H1 (cell line): ENCODE measurements around the gene XYLB. TPM values are rescaled to one million over a fixed set of nuclear protein-coding genes. Genes with fewer than 3 reads are reported as not detected.

ENCODE experiments used
- CTCF ChIA-PET: fragments of 300-600 bp; sonication (Branson Sonifier 250); formaldehyde crosslinking; loops from one replicate; lab custom pipeline; 2021; ENCODE audit not compliant: partially characterized antibody; lab: Charles Lee
- POLR2A ChIA-PET: fragments of 300-600 bp; sonication (Branson Sonifier 250); formaldehyde crosslinking; loops from one replicate; lab custom pipeline; 2021; ENCODE audit warnings: inconsistent platforms; ENCODE audit not compliant: partially characterized antibody; lab: Charles Lee
- DNase-seq, 2 experiments: peaks; one replicate each; pipeline versions ENCODE4 v3.0.0 to v3.0.0-alpha.2; 2010 to 2022; ENCODE audit warnings: low spot score in 2 of 2, low read depth in 1 of 2, mixed read lengths in 1 of 2
- FAIRE-seq: peaks from 2 replicates; lab custom pipeline; 2011; peaks lifted over from hg19 to GRCh38; lab: Jason Lieb, UNC
- H2AFZ ChIP-seq: 2 replicates; pipeline ENCODE4 v1.8.1; 2012; ENCODE audit warnings: low read length, inconsistent platforms
- H2AK5ac ChIP-seq: 2 replicates; pipeline ENCODE4 v1.6.1; 2013; ENCODE audit warnings: low read depth, low read length
- H2BK120ac ChIP-seq: replicated peaks from 2 replicates; pipeline ENCODE3; 2013; ENCODE audit warnings: low read depth, low read length, inconsistent platforms
- H2BK12ac ChIP-seq: 2 replicates; pipeline ENCODE4 v1.6.1; 2013; ENCODE audit warnings: low read depth, low read length
- H2BK15ac ChIP-seq: 2 replicates; pipeline ENCODE4 v1.6.1; 2013; ENCODE audit warnings: low read length
- H2BK20ac ChIP-seq: 2 replicates; pipeline ENCODE4 v1.6.1; 2013; ENCODE audit warnings: low read length
- H2BK5ac ChIP-seq: 2 replicates; pipeline ENCODE4 v1.6.1; 2013; ENCODE audit warnings: low read depth, low read length
- H3K14ac ChIP-seq: 2 replicates; pipeline ENCODE4 v1.6.1; 2013; ENCODE audit warnings: inconsistent platforms; ENCODE audit not compliant: insufficient read length
- H3K18ac ChIP-seq: 2 replicates; pipeline ENCODE4 v1.6.1; 2013; ENCODE audit warnings: low read length; ENCODE audit errors: extremely low read depth
- H3K23ac ChIP-seq: 2 replicates; pipeline ENCODE4 v1.6.1; 2013; ENCODE audit warnings: inconsistent platforms; ENCODE audit not compliant: insufficient read length
- H3K23me2 ChIP-seq: 2 replicates; pipeline ENCODE4 v1.6.1; 2013; ENCODE audit warnings: low read depth, low read length
- H3K27ac ChIP-seq: 2 replicates; pipeline ENCODE4 v1.6.1; 2011; ENCODE audit warnings: low read depth, low read length, inconsistent platforms
- H3K27me3 ChIP-seq, 4 experiments: replicated peaks in 1 of 4; 1 replicate in 1 of 4; 2 replicates in 3 of 4; pipeline versions ENCODE4 v1.6.1 to v1.8.1; 2011 to 2013; ENCODE audit warnings: low read length in 3 of 4, mild to moderate bottlenecking in 3 of 4, inconsistent platforms in 2 of 4, mixed read lengths in 2 of 4, moderate library complexity in 1 of 4; ENCODE audit not compliant: control insufficient read depth in 3 of 4, insufficient read depth in 3 of 4; ENCODE audit errors: extremely low read depth in 1 of 4
- H3K36me3 ChIP-seq, 4 experiments: 2 replicates each; pipeline versions ENCODE4 v1.6.1 to v1.8.1; 2011 to 2013; ENCODE audit warnings: mild to moderate bottlenecking in 4 of 4, low read length in 3 of 4, moderate library complexity in 2 of 4, control low read depth in 1 of 4, inconsistent platforms in 1 of 4; ENCODE audit not compliant: insufficient read depth in 4 of 4, control insufficient read depth in 2 of 4
- H3K4ac ChIP-seq: replicated peaks from 2 replicates; pipeline ENCODE3; 2013; ENCODE audit warnings: low read length, low read depth, mixed read lengths, inconsistent platforms; ENCODE audit not compliant: insufficient read length
- H3K4me1 ChIP-seq, 4 experiments: replicated peaks in 1 of 4; 1 replicate in 1 of 4; 2 replicates in 3 of 4; pipeline versions ENCODE4 v1.6.1 to v1.8.1; 2011 to 2013; ENCODE audit warnings: low read length in 3 of 4, inconsistent platforms in 2 of 4, mixed read lengths in 1 of 4; ENCODE audit not compliant: insufficient read depth in 4 of 4, control insufficient read depth in 3 of 4
- H3K4me2 ChIP-seq, 2 experiments: 2 replicates each; pipeline versions ENCODE4 v1.6.1 to v1.8.1; 2011 to 2013; ENCODE audit warnings: low read depth in 2 of 2, low read length in 2 of 2, control low read depth in 1 of 2, inconsistent platforms in 1 of 2, mild to moderate bottlenecking in 1 of 2; ENCODE audit not compliant: insufficient read depth in 1 of 2
- H3K4me3 ChIP-seq, 4 experiments: fragments of 200-600, 300-600 bp in 1 of 4; sonication (generic), shearing (Covaris generic), sonication (Bioruptor Twin) in 1 of 4; 2 replicates each; pipeline versions ENCODE4 v1.5.1 to v1.8.1; 2011 to 2016; ENCODE audit warnings: low read length in 4 of 4, low read depth in 3 of 4, control low read depth in 2 of 4, inconsistent platforms in 2 of 4, mild to moderate bottlenecking in 2 of 4, mixed read lengths in 1 of 4, moderate library complexity in 1 of 4; ENCODE audit not compliant: insufficient read depth in 2 of 4; ENCODE audit errors: extremely low read depth in 1 of 4
- H3K56ac ChIP-seq: replicated peaks from 2 replicates; pipeline ENCODE3; 2013; ENCODE audit warnings: low read depth, mild to moderate bottlenecking, mixed read lengths, low read length, inconsistent platforms; ENCODE audit not compliant: insufficient read length
- H3K79me1 ChIP-seq: 2 replicates; pipeline ENCODE4 v1.6.1; 2013; ENCODE audit warnings: low read depth, low read length, control low read depth
- H3K79me2 ChIP-seq, 2 experiments: 2 replicates each; pipeline versions ENCODE4 v1.6.1 to v1.8.1; 2012 to 2013; ENCODE audit warnings: low read length in 2 of 2, mild to moderate bottlenecking in 2 of 2, inconsistent platforms in 1 of 2; ENCODE audit not compliant: insufficient read depth in 2 of 2, control insufficient read depth in 1 of 2
- H3K9ac ChIP-seq, 4 experiments: replicated peaks in 1 of 4; 1 replicate in 1 of 4; 2 replicates in 3 of 4; pipeline versions ENCODE4 v1.6.1 to v1.8.1; 2011 to 2013; ENCODE audit warnings: low read depth in 3 of 4, low read length in 3 of 4, control low read depth in 2 of 4, mild to moderate bottlenecking in 2 of 4, moderate library complexity in 2 of 4, inconsistent platforms in 1 of 4; ENCODE audit errors: extremely low read depth in 1 of 4
- H3K9me3 ChIP-seq, 2 experiments: 2 replicates each; pipeline versions ENCODE4 v1.6.1 to v1.8.1; 2012 to 2013; ENCODE audit warnings: mild to moderate bottlenecking in 2 of 2, moderate library complexity in 2 of 2, control low read depth in 1 of 2, inconsistent platforms in 1 of 2, low read depth in 1 of 2, low read length in 1 of 2, mixed read lengths in 1 of 2; ENCODE audit not compliant: insufficient read depth in 2 of 2
- H4K20me1 ChIP-seq, 2 experiments: replicated peaks in 1 of 2; 2 replicates each; pipeline versions ENCODE3 to v1.8.1; 2011 to 2013; ENCODE audit warnings: inconsistent platforms in 2 of 2, low read length in 2 of 2, mild to moderate bottlenecking in 1 of 2; ENCODE audit not compliant: insufficient read depth in 2 of 2, control insufficient read depth in 1 of 2
- H4K5ac ChIP-seq: 2 replicates; pipeline ENCODE4 v1.6.1; 2013; ENCODE audit warnings: low read length, low read depth, mixed read lengths, inconsistent platforms; ENCODE audit not compliant: insufficient read length
- H4K8ac ChIP-seq: 2 replicates; pipeline ENCODE4 v1.8.0; 2013; ENCODE audit warnings: mild to moderate bottlenecking, moderate library complexity, low read length, inconsistent platforms; ENCODE audit not compliant: insufficient read depth; ENCODE audit errors: extremely low read depth
- H4K91ac ChIP-seq: replicated peaks from 2 replicates; pipeline ENCODE3; 2013; ENCODE audit warnings: low read length, mixed read lengths, inconsistent platforms; ENCODE audit not compliant: insufficient read length
- CEBPB ChIP-seq: IDR thresholded peaks from 2 replicates; pipeline ENCODE4 v1.6.1; 2012; ENCODE audit warnings: low read depth, low read length
- POLR2A ChIP-seq, 2 experiments: IDR thresholded peaks; 1 replicate in 1 of 2; 2 replicates in 1 of 2; pipeline ENCODE4 v1.6.1; 2011; ENCODE audit warnings: low read depth in 2 of 2, low read length in 2 of 2, mild to moderate bottlenecking in 2 of 2; ENCODE audit errors: control extremely low read depth in 1 of 2
- WGBS, 2 experiments: shearing (Covaris generic) in 1 of 2; methylation state at CpG; one replicate each; pipeline versions ENCODE4 v1.1.6 to v1.1.7; 2013 to 2015; ENCODE audit warnings: low lambda C conversion rate in 2 of 2, mixed read lengths in 2 of 2, inconsistent platforms in 1 of 2, low coverage in 1 of 2, missing lambda C conversion rate in 1 of 2; ENCODE audit not compliant: insufficient replicate concordance in 2 of 2, insufficient coverage in 1 of 2, insufficient read length in 1 of 2; ENCODE audit errors: extremely low coverage in 1 of 2, missing lambda C conversion rate in 1 of 2; 5-methylcytosine and 5-hydroxymethylcytosine counted together
- polyA plus RNA-seq, 7 experiments: library from polyadenylated mRNA; depleted of rRNA in 3 of 7; stranded (reverse) in 5 of 7; unstranded in 2 of 7; fragments of >200 nt in 5 of 7; fragments of 200-250 nt in 2 of 7; gene quantifications; 1 replicate in 5 of 7; 2 replicates in 1 of 7; 4 replicates in 1 of 7; pipeline versions ENCODE4 v1.2.1 to v1.2.3, GENCODE V29; 2011 to 2013; ENCODE audit warnings: missing spikeins in 2 of 7, mixed read lengths in 2 of 7
- total RNA-seq: library from RNA; stranded (reverse); fragmentation: NEBNext Ultra II Directional; extraction: Animal tissue kit (Norgen Biotek cat#: 25700); gene quantifications from 2 replicates; pipeline ENCODE4 v1.2.1, GENCODE V29; 2021
- TF ChIP-seq, protein P1 (sequence below), 3 experiments: IDR thresholded peaks; 1 replicate in 2 of 3; 2 replicates in 1 of 3; pipeline versions ENCODE4 v1.5.1 to v1.6.1; 2011; ENCODE audit warnings: low read length in 3 of 3, mild to moderate bottlenecking in 3 of 3, inconsistent platforms in 2 of 3, low read depth in 1 of 3, moderate library complexity in 1 of 3; ENCODE audit not compliant: insufficient read depth in 1 of 3; ENCODE audit errors: control extremely low read depth in 1 of 3

XYLB gene
- total and polyA plus RNA-seq, 2 of the 8 experiments (the other 6 are each of a cell fraction or from before 2014, with no cell fraction given) = 1.7 to 5.5 TPM

DNA sequence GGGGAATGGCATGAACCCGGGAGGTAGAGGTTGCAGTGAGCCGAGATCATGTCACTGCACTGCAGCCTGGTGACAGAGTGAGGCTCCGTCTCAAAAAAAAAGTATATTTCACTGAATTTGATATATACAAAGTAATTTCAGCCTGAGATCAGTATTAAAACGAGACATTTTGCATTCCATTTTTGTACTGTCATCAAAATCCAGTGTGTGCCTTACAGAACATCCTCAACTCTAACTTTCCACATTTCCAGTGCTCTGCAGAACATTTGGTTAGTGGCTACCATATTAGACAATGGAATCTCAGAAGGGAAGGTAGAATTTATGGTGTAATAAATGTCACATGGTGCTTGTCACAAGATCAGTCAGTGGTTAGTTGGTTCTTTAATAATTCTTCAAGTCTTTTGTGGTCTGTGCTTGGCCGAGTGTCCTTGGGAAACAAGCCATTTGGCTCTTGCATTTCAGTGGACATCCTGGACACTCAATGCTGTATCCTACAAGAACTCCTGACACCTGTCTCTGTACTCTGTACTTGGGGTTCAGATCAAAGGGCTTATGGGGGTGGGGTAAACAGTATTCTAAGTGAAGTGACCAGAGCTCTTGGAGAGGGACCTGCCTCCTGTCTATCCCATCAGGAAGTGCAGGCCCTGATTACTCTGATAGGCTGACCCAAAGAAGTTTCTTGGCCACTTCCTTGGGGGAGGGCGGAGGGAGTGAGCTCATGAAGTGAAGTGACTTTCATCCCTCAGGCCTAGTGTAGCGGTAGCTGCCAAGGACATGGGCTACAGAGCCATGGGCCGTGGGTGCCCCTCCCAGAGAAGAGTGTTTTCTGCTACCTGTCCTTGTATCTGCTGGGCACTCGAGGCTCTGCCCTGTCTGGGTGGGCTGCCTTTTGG, 110.8 kb downstream of the XYLB start:
- Histone ChIP-seq H3K4ac (no peak overlapping the region), H2BK120ac (no peak overlapping the region), H2BK12ac (no peak overlapping the region), H2BK20ac (no peak overlapping the region), H4K8ac (no peak overlapping the region), H3K27ac (no peak overlapping the region), H3K79me1 (peaks cover 29% of the 10 kb centered on the region), H3K4me1 (peaks cover 10 to 24% (median 16%) of the 10 kb centered on the region in 4 experiments), H3K9ac (no peak overlapping the region), H3K9me3 (no peaks in the 10 kb centered on the region), H3K79me2 (peaks cover 62 to 81% of the 10 kb centered on the region in 2 experiments), H2AK5ac (no peak overlapping the region), H3K36me3 (no peaks in the 10 kb centered on the region; a peak in 1 of 8 replicates), H3K56ac (no peak overlapping the region), H3K27me3 (no peaks in the 10 kb centered on the region), H4K91ac (no peak overlapping the region), H3K4me2 (no peak overlapping the region; a peak in 1 of 4 replicates), H4K20me1 (peaks cover 33 to 46% of the 10 kb centered on the region in 2 experiments), H3K18ac (no peak overlapping the region), H2BK15ac (no peak overlapping the region), H3K14ac (no peak overlapping the region), H2AFZ (no peak overlapping the region), H3K4me3 (no peak overlapping the region), H4K5ac (no peak overlapping the region), H2BK5ac (no peak overlapping the region), H3K23me2 (peaks cover 20% of the 10 kb centered on the region), H3K23ac (no peak overlapping the region)
- 94% methylated on average over 9 of the region's 9 CpGs; no CpG with 5 or more reads in 1 of the 2 experiments for WGBS, 2 experiments
- CTCF ChIA-PET = interaction anchor here (0.5 to 2.6 kb wide), 9 partner anchors 9 to 213 kb away, joined by 3 to 12 read pairs (median 3); partner anchors contain the start of gene XYLB
- FAIRE-seq = no peak
- no peak for DNase-seq
- TF ChIP-seq, protein P1, sequence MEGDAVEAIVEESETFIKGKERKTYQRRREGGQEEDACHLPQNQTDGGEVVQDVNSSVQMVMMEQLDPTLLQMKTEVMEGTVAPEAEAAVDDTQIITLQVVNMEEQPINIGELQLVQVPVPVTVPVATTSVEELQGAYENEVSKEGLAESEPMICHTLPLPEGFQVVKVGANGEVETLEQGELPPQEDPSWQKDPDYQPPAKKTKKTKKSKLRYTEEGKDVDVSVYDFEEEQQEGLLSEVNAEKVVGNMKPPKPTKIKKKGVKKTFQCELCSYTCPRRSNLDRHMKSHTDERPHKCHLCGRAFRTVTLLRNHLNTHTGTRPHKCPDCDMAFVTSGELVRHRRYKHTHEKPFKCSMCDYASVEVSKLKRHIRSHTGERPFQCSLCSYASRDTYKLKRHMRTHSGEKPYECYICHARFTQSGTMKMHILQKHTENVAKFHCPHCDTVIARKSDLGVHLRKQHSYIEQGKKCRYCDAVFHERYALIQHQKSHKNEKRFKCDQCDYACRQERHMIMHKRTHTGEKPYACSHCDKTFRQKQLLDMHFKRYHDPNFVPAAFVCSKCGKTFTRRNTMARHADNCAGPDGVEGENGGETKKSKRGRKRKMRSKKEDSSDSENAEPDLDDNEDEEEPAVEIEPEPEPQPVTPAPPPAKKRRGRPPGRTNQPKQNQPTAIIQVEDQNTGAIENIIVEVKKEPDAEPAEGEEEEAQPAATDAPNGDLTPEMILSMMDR (IDR thresholded peaks at IDR 0.05; ENCODE audit: control extremely low read depth in 1 of 3, insufficient read depth in 1 of 3, low read depth in 1 of 3, low read length in 3 of 3) = peak in 1 of 3 experiments; percentile 5; a peak in 1 of 4 replicates
- TF ChIP-seq CEBPB (no peak), POLR2A (IDR thresholded peaks at IDR 0.05; ENCODE audit: control extremely low read depth in 1 of 2, low read depth in 2 of 2, low read length in 2 of 2) (0 out of 3 replicates have a peak, but pooled peaks of 1 of the 2 experiments have one; percentile 16)
- POLR2A ChIA-PET = interaction anchor here (1.1 kb wide), 1 partner anchor 10 kb away, joined by 4 read pairs; no protein-coding TSS in a partner anchor
